ENCODE measurements around the gene CCDC32. TPM values are rescaled to one million over a fixed set of nuclear protein-coding genes. Genes with fewer than 3 reads are reported as not detected.
"Not testable (repeated sequence)": the region's sequence is repeated elsewhere in the genome, so short reads cannot be mapped to it uniquely, and the experiment has no call there.

Gene CCDC32
- 13.9 TPM for total RNA-seq

GRCh38 chr15:40564591-40565332, at the start of gene CCDC32:
CCDC32 (minus strand) TSS chr15:40565042; CDS start chr15:40563015, 2,027 bp downstream.
- peak; percentile 99 for ATAC-seq

DNA sequence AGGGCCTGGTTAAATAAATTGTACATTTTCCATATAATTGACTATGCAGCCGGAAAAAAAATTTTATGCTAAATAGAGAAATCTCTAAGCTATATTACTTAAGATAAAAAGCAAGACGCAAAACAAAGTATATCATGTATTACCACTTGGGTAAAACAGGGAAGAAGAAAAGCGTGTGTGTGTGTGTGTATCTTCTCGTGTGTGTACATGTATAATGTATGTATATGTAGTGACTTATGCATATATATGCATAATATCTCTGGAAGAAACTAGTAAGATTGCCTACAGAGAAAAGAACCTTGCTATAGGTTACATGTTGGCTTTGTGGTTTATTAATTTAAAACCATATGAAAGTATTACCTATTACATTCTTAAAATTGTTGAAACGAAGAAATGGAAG, 48.2 kb upstream of the CCDC32 start:
- ATAC-seq = no peak

DNA sequence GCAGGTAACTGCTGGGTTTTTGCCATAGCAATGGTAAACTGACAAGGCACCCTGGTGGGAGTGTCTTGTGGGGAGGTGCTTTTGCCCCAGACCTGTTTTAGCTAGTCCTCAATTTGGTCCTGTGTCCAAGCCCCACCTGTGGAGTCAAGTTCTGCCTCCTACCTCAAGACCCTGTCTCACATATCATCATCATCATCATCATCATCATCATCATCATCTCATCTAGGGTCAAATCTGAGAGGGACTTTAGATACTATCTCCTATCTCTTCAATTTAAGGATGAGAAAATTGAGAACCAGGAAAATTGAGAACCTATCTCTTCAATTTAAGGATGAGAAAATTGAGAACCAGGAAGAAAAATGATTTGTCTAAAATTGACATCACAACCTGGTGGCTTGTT, 39.1 kb upstream of the CCDC32 start:
- no peak for ATAC-seq

DNA sequence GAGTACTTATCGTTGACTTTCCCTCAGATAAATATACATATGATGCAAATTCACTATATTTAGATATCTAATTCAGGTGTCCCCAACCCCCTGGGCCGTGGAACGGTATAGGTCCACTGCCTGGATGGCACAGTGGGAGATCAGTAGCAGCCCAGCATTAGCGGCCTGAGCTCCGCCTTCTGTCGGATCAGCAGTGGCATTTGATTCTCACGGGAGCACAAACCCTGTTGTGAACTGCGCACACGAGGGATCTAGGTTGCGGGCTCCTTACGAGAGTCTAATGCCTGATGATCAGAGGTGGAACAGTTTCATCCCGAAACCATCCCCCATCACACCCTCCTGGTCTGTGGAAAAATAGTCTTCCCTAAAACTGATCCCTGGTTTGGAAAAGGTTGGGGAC, 36.1 kb upstream of the CCDC32 start:
- ATAC-seq = no peak

DNA sequence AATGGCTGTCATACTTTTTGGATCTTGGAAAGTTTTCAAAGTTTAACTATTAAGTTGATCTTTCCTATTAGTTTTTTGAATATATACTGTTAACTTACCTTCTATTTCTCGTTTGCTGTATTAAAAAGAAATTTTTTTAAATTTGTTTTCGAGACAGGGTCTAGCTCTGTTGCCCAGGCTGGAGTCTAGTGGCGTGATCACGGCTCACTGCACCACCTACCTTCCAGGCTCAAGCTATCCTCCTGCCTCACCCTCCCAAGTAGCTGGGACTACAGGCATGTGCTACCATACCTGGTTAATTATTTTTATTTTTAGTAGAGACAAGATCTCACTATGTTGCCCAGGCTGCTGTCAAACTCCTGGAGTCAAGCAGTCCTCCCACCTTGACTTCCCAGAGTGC, 33.8 kb upstream of the CCDC32 start:
- ATAC-seq = no peak

DNA sequence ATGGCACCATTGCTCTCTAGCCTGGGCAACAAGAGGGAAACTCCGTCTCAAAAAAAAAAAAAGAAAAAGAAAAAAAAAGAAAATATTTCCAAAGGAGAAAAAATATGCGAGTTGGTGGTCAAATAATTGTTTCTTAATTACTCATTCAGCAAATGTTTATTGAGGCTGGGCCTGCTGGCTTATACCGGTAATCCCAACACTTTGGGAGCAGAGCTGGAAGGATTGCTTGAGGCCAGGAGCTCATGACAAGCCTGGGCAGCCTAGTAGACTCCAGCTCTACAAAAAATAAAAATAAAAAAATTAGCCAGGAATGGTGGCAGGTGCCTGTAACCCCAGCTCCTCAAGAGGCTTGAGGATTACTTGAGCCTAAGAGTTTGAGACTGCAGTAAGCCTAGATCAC, 33.3 kb upstream of the CCDC32 start:
- ATAC-seq = no peak

GRCh38 chr15:40597024-40597423, 32.2 kb upstream of the CCDC32 start:
- no peak for ATAC-seq

DNA sequence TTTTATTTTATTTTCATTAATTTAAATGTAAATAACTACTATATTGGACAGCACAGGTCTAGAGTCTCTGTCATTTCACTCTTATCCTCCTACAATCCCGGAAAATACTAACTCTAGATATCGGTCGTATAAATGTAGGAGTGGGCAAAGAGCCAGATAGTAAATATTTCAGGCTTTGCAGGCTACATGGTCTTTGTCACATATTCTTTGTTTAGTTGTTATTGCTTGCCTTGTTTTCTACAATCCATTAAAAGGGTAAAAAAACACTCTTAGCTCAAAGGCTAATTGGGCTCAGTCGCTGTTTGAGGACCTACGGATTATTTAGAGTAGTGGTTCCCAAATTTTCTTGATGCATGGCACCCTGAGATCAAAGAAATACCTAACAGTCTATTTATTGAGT, 30.9 kb upstream of the CCDC32 start:
- ATAC-seq = no peak

DNA sequence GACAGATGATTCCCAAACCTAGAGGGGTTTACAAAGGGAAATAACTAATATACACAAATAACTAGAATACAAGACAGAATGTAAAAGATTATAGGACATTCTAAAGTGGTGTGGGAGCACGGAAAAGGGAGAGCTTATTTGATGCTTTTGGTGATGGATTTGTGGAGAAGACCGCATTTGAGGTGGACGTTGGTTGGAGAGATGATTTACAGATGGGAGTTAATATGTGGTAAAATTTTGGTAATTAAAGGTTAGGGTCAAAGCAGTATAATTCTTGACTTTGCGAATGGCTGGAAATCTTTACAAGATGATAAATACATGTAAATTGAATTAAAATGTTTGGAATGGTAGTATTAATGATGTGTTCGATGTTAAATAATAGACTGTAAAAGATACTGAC, 30.4 kb upstream of the CCDC32 start:
- no peak for ATAC-seq

- peak; percentile 59 for ATAC-seq
Observed at GRCh38 chr15:40594429-40594836, 29.6 kb upstream of the CCDC32 start.

GRCh38 chr15:40593588-40594428, 29.0 kb upstream of the CCDC32 start, which contains the start of gene KNL1:
KNL1 (plus strand) TSS chr15:40594249; CDS start chr15:40602932, 8,683 bp downstream.
- ATAC-seq = peak; percentile 91

GRCh38 chr15:40593165-40593564, 28.3 kb upstream of the CCDC32 start:
- no peak for ATAC-seq

DNA sequence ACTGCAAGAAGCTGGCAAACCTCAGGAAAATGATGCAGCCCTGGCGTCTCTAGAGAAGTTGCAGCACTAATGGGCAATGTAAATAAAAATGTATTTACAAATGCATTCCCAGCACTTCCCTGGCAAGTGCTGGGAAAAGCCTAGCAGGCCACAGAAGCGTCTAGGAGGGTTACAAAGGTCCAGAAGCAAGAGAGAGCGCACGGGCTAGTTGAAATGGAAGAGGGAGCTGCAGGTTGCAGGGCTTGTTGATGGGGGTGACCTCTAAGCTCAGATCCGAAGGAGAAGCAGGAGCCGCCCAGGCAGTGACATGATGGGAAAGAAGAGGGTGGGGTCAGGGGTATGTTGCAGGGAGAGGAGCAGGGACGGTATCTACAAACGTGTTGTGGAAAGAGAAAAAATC, 26.5 kb upstream of the CCDC32 start:
- ATAC-seq = no peak

GRCh38 chr15:40590667-40591050, 25.8 kb upstream of the CCDC32 start:
- no peak for ATAC-seq

DNA sequence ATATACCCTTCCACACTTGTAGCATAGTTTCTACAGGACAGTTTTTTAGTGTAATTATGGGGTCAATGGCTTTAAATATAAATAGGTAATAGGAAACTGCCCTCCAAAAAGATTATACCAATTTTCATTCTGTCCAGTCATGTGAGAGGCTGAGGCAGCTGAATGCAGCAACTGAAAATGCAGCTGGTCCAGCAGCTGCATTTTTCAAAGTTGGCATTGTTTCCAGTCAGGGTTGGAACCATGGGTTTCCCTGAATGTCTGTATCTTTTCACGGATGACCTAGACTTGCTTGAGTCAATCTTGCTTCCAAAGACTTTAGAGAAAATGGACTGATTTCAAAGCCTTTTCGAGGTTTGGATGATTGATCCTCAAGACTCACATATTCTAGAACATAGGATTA, 19.3 kb upstream of the CCDC32 start:
- ATAC-seq = no peak

DNA sequence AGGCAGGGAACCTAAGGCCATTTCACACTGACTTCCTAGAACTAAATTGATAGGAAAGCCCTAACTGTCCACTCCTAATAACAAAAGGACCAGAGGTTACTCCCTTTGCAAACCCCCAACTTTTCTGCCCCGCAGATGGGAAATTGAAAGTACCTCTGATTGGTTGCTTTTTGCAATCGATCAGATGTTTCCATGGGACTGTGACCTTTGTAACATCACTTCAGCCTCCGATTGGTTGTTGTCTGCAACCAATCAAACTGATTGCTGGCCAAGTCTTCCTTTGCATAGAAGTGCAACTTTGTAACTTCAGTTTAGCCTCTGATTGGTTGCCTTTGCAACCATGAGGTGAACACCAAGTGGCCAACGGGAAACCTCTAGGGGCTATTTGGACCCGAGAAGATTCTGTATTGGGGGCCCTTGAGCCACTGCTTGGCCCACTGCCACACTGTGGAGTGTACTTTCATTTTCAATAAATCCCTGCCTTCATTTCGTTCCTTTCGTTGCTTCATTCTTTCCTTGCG, 17.9 kb upstream of the CCDC32 start:
- ATAC-seq = no peak

DNA sequence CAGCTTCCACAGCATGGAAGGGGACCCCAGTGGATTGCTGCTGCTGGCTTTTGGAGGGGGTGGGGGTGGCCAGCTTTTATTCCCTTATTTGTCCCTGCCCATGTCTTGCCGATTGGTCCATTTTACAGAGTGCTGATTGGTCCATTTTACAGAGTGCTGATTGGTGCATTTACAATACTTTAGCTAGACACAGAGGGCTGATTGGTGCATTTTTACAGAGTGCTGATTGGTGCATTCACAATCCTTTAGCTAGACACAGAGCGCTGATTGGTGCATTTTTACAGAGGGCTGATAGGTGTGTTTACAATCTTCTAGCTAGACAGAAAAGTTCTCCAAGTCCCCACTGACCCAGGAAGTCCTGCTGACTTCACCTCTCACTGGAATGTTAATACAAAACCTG, 17.0 kb upstream of the CCDC32 start:
- ATAC-seq = not testable (repeated sequence)

DNA sequence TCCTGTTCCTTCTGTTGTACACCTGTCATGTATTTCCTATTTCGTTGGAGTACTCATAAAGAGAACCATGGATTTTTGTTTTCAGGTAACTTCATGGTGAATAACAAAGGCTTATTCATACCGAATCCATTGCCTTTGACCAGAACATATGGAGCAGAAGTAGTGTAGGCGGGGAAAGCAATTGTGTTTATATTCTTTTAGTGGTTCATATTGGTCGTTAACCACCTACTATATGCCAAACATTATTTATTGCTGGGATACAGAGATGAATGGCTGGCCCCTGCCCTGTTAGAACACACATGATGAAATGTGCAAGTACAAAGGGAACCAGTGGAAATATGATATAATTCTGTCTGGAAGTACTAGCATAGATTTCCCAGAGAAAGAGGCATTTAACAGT, 14.1 kb upstream of the CCDC32 start:
- no peak for ATAC-seq

GRCh38 chr15:40576914-40577313, 12.1 kb upstream of the CCDC32 start:
- not testable (repeated sequence) for ATAC-seq

GRCh38 chr15:40575113-40575512, 10.3 kb upstream of the CCDC32 start:
- no peak for ATAC-seq

DNA sequence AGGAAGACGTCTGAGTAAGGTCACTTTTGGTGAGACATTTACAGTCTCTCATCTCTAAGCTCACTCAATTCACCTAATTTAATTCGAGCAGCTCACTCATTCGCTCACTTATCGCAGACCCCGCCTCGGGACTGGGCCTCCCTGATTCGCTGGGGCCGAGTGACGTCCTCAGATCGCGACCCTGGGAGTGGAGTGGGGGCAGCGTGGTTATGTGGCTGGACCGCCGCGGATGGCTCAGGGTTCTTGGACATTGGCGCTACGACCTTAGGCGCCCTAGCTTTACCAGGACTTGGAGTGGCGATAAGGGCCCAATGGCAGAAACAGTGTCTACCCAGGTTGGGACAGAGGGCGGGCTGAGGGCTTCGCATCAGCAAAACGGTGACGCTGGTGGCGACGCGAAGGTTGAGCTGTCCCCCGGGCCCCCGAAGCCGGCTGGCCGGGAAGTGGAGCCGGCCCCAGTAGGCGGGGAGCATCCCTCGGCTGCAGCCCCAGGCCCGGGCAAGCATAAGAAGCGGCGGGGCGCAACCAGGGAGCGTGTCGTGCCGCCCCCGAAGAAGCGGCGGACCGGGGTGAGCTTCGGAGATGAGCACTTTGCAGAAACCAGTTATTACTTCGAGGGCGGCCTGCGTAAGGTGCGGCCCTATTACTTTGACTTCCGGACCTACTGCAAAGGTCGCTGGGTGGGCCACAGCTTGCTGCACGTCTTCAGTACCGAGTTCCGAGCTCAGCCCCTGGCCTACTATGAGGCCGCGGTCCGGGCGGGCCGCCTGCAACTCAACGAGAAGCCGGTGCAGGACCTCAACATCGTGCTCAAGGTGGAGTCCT, 4.5 kb upstream of the CCDC32 start, which contains the start of gene RPUSD2:
RPUSD2 (plus strand) TSS at position 171 of the 825 bp plus-strand sequence; CDS start at position 210, 39 bp downstream.
- ATAC-seq = peak; percentile 74

DNA sequence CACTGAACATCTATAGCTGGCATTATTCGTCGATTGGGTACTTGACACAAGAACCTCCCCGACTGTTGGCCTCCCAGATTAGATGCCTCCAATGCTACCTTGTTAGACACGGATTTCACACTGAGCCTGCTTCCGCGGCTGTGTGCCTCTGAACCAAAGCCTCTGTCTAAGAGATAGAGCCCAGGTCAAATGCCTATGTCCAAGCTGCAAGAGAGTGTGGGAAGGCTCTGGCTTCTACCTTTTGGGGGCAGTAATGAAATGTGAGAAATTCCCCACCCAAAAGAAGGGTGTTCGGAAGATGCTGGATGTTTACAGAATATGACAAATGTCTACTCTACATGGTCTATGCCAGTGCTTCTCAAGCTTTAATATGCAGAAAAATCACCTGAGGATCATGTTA, 2.3 kb upstream of the CCDC32 start:
- ATAC-seq = no peak
